Measurements from ENCODE around the gene CROCC2. TPM values are rescaled to one million over a fixed set of nuclear protein-coding genes. Genes with fewer than 3 reads are reported as not detected.

CROCC2 gene
- polyA plus RNA-seq, 1 experiment: not detected

DNA sequence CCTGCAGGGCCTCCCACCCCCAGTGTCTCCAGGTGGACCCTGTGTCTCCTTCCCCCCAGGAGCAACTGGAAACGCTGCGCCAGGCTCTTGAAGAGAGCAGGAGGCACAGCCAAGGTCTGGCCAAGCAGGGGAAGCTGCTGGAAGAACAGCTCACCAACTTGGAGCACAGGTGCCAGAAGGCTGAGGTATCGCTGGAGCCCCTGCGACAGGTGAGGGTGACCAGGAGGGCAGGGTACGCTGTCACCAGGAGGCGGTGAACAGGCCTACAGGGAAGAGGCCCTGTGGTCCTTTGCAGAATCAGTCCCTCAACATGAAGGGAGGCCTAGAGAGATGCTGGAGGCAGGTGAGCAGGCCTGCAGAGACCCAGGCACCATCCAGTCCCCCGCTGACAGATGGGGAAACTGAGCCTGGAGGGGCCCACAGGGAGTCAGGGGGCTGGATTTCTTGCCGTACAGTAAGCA lies 76.7 kb downstream of the CROCC2 start:
- H3K9me3 ChIP-seq (ENCODE audit: control insufficient read depth, insufficient read depth, low read length): peaks cover 5% of the 10 kb centered on the region
- TF ChIP-seq, protein P1, sequence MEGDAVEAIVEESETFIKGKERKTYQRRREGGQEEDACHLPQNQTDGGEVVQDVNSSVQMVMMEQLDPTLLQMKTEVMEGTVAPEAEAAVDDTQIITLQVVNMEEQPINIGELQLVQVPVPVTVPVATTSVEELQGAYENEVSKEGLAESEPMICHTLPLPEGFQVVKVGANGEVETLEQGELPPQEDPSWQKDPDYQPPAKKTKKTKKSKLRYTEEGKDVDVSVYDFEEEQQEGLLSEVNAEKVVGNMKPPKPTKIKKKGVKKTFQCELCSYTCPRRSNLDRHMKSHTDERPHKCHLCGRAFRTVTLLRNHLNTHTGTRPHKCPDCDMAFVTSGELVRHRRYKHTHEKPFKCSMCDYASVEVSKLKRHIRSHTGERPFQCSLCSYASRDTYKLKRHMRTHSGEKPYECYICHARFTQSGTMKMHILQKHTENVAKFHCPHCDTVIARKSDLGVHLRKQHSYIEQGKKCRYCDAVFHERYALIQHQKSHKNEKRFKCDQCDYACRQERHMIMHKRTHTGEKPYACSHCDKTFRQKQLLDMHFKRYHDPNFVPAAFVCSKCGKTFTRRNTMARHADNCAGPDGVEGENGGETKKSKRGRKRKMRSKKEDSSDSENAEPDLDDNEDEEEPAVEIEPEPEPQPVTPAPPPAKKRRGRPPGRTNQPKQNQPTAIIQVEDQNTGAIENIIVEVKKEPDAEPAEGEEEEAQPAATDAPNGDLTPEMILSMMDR (IDR thresholded peaks at IDR 0.05; ENCODE audit: low read depth, low read length): no peak
- ChIA-PET CTCF (interaction anchor here (0.8 to 1.4 kb wide), 2 partner anchors 9 to 11 kb away, joined by 3 to 7 read pairs; no protein-coding TSS in a partner anchor), POLR2A (no interaction called here)
- no peak for DNase-seq (ENCODE audit: low read depth, low spot score)
- H3K27ac ChIP-seq (ENCODE audit: low read depth, low read length): no peak overlapping the region
- H3K27me3 ChIP-seq (ENCODE audit: control insufficient read depth, insufficient read depth, low read length): peaks cover 9% of the 10 kb centered on the region
- H3K4me3 ChIP-seq (ENCODE audit: low read depth, low read length): no peak overlapping the region

- DNase-seq (ENCODE audit: low read depth, low spot score): no peak
- TF ChIP-seq, protein P1 (IDR thresholded peaks at IDR 0.05; ENCODE audit: low read depth, low read length): peak; percentile 39
- ChIA-PET POLR2A (no interaction called here), CTCF (interaction anchor here (0.7 to 1.4 kb wide), 7 partner anchors 10 to 132 kb away, joined by 3 to 7 read pairs (median 3); partner anchors contain the start of gene SNED1)
- Histone ChIP-seq H3K27ac (ENCODE audit: low read depth, low read length) (no peak overlapping the region), H3K27me3 (ENCODE audit: control insufficient read depth, insufficient read depth, low read length) (peaks cover 9% of the 10 kb centered on the region), H3K4me3 (ENCODE audit: low read depth, low read length) (no peak overlapping the region), H3K9me3 (ENCODE audit: control insufficient read depth, insufficient read depth, low read length) (peaks cover 11% of the 10 kb centered on the region)
These were observed 77.3 kb downstream of the CROCC2 start for GRCh38 chr2:240983361-240983995.

DNA sequence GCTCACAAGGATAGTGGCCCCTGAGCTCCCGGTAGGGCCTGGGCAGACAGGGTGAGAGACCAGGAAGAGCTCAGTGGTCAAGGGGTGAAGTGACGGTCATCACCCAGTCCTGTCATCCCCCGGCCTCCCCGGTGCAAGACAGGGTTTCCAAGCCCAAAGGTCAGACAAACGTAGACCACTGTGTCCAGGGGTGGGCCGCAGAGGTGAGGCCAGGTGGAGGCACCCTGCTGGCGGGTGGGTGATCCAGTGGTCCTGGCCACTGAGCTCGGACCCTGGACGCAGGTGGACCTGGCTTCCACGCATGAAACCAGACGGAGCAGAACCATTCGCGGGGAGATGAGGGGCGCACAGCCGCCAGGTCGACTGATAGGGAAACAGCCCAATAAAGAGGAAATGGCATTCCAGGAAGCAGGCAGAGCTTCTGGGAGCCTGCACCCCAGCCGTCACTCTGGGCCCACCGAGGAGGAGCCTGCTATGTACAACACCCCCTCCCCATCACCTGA lies 77.9 kb downstream of the CROCC2 start:
- DNase-seq (ENCODE audit: low read depth, low spot score): no peak
- peaks cover 9% of the 10 kb centered on the region for H3K27me3 ChIP-seq (ENCODE audit: control insufficient read depth, insufficient read depth, low read length)
- no peak overlapping the region for H3K27ac ChIP-seq (ENCODE audit: low read depth, low read length)
- CTCF ChIA-PET: interaction anchor here (0.7 to 1.4 kb wide), 7 partner anchors 9 to 132 kb away, joined by 3 to 7 read pairs (median 3); partner anchors contain the start of gene SNED1
- H3K9me3 ChIP-seq (ENCODE audit: control insufficient read depth, insufficient read depth, low read length): peaks cover 17% of the 10 kb centered on the region
- TF ChIP-seq, protein P1 (IDR thresholded peaks at IDR 0.05; ENCODE audit: low read depth, low read length): no peak
- POLR2A ChIA-PET: no interaction called here
- no peak overlapping the region for H3K4me3 ChIP-seq (ENCODE audit: low read depth, low read length)

GRCh38 chr2:240985881-240986786 lies 80.0 kb downstream of the CROCC2 start:
- H3K9me3 ChIP-seq (ENCODE audit: control insufficient read depth, insufficient read depth, low read length): peaks cover 26% of the 10 kb centered on the region
- H3K27ac ChIP-seq (ENCODE audit: low read depth, low read length): no peak overlapping the region
- POLR2A ChIA-PET: no interaction called here
- peaks cover 9% of the 10 kb centered on the region for H3K27me3 ChIP-seq (ENCODE audit: control insufficient read depth, insufficient read depth, low read length)
- H3K4me3 ChIP-seq (ENCODE audit: low read depth, low read length): no peak overlapping the region
- CTCF ChIA-PET: no interaction called here
- DNase-seq (ENCODE audit: low read depth, low spot score): no peak
- TF ChIP-seq, protein P1 (IDR thresholded peaks at IDR 0.05; ENCODE audit: low read depth, low read length): no peak

Data from AG04450 (cell line).